Osteocyte (in vitro differentiated cells): ENCODE measurements around the gene FRMD1. TPM values are rescaled to one million over a fixed set of nuclear protein-coding genes. Genes with fewer than 3 reads are reported as not detected.

Experiments
- DNase-seq: peaks from one replicate; pipeline ENCODE4 v3.0.0; 2021; ENCODE audit warnings: mixed read lengths; ENCODE audit not compliant: unreplicated experiment; ENCODE audit errors: extremely low spot score
- H3K27ac Mint-ChIP-seq: one replicate; pipeline ENCODE4 v1.8.0; 2021; ENCODE audit warnings: mild to moderate bottlenecking, mixed read lengths; ENCODE audit not compliant: unreplicated experiment
- H3K27me3 Mint-ChIP-seq: one replicate; pipeline ENCODE4 v1.8.0; 2021; ENCODE audit warnings: mixed read lengths; ENCODE audit not compliant: unreplicated experiment
- H3K36me3 Mint-ChIP-seq: one replicate; pipeline ENCODE4 v1.8.0; 2021; ENCODE audit warnings: mixed read lengths; ENCODE audit not compliant: unreplicated experiment
- H3K4me1 Mint-ChIP-seq: one replicate; pipeline ENCODE4 v1.8.0; 2021; ENCODE audit warnings: mixed read lengths; ENCODE audit not compliant: unreplicated experiment
- H3K4me3 Mint-ChIP-seq: one replicate; pipeline ENCODE4 v1.8.0; 2021; ENCODE audit warnings: mild to moderate bottlenecking, moderate library complexity, mixed read lengths; ENCODE audit not compliant: unreplicated experiment
- H3K9me3 Mint-ChIP-seq: one replicate; pipeline ENCODE4 v1.8.0; 2021; ENCODE audit warnings: mixed read lengths; ENCODE audit not compliant: unreplicated experiment
- total RNA-seq: library from RNA; stranded (reverse); gene quantifications from 2 replicates; pipeline ENCODE4 v1.2.1, GENCODE V29; 2021
- TF ChIP-seq, protein P1 (sequence below): fragments of 200-600 bp; sonication (generic); IDR thresholded peaks from 2 replicates; pipeline ENCODE4 v1.5.0; 2021; ENCODE audit warnings: antibody characterized with exemption, mild to moderate bottlenecking, moderate library complexity

FRMD1 gene
- total RNA-seq, 1 donor from 2014 or later = 0.05 TPM

DNA sequence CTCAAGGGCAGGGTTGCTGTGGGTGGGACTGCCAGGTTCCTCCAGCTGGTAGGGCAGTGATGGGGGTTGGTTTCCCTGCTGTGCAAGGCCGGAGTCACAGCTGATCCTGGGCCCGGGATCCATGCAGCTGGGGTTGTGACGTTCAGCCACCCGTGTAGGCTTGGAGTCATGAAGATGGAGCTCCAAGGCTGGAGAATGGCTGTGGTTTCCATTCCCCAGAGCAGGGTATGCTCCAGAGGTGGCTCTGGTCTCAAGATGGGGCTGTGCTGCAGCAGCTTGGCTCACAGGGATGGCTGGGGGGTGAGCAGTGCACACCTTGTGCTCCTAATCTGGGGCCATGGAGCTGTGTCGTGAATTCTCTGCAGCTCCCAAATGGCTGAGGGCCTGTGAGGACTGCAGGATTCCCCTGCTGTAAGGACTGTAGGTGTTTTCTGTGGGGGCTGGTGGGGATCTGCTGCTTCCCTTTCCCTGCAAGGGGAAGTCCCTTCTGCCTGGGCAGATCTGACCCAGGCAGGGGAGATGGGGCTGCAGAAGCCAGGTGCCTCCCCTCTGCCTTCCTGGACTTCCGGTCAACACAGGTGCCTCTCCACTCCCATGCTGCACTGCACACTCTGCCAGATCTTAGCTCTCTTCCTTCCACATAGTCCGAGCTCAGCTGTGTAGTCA lies 65.6 kb downstream of the FRMD1 start:
- DNase-seq = peak; percentile 42
- H3K36me3 Mint-ChIP-seq = peaks cover 3% of the 10 kb centered on the region
- H3K27ac Mint-ChIP-seq = no peak overlapping the region
- peaks cover 12% of the 10 kb centered on the region for H3K4me1 Mint-ChIP-seq
- no peaks in the 10 kb centered on the region for H3K27me3 Mint-ChIP-seq
- TF ChIP-seq, protein P1, sequence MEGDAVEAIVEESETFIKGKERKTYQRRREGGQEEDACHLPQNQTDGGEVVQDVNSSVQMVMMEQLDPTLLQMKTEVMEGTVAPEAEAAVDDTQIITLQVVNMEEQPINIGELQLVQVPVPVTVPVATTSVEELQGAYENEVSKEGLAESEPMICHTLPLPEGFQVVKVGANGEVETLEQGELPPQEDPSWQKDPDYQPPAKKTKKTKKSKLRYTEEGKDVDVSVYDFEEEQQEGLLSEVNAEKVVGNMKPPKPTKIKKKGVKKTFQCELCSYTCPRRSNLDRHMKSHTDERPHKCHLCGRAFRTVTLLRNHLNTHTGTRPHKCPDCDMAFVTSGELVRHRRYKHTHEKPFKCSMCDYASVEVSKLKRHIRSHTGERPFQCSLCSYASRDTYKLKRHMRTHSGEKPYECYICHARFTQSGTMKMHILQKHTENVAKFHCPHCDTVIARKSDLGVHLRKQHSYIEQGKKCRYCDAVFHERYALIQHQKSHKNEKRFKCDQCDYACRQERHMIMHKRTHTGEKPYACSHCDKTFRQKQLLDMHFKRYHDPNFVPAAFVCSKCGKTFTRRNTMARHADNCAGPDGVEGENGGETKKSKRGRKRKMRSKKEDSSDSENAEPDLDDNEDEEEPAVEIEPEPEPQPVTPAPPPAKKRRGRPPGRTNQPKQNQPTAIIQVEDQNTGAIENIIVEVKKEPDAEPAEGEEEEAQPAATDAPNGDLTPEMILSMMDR = no peak
- peaks cover 40% of the 10 kb centered on the region for H3K9me3 Mint-ChIP-seq
- no peak overlapping the region for H3K4me3 Mint-ChIP-seq

DNA sequence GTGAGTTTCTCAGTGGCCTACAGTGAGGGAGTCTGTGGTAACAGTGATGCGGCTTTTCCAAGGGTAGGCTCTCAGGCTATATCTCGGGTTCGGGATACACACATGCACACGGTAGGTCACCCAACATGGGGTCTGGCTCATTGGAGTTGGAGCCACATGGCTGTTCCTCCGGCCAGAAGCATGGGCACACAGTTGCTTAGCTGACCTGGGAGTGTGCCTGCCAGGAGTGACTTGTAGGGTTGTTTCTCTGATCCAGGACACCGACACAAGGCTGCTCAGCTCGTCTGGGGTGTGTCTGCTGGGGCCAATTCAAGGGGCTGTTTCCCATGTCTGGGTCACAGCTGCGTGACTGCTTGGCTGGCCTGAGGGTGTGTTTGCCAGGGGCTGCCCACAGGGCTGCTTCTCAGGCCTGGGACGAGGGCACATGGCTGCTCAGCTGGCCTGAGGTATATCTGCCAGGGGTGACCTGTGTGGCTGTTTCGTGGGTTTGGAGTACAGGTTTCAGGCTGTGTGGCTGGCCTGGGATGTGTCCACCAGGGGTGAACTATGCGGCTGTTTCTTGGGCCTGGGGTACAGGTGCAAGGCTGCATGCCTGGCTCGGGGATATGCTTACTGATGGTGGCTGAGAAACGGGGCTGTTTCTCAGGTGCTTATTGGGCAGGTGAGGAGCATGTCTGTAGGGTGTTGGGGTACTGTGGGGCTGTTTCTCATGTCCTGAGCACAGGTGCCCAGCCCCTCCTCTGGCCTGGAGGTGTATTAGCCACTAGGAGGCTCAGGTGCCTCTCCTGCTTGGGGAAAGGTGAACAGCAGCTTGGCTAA lies 66.4 kb downstream of the FRMD1 start:
- peaks cover 14% of the 10 kb centered on the region for H3K4me1 Mint-ChIP-seq
- no peak overlapping the region for H3K27ac Mint-ChIP-seq
- no peaks in the 10 kb centered on the region for H3K27me3 Mint-ChIP-seq
- peaks cover 44% of the 10 kb centered on the region for H3K9me3 Mint-ChIP-seq
- TF ChIP-seq, protein P1 = no peak
- peaks cover 5% of the 10 kb centered on the region for H3K36me3 Mint-ChIP-seq
- peak; percentile 72 for DNase-seq
- H3K4me3 Mint-ChIP-seq = no peak overlapping the region

DNA sequence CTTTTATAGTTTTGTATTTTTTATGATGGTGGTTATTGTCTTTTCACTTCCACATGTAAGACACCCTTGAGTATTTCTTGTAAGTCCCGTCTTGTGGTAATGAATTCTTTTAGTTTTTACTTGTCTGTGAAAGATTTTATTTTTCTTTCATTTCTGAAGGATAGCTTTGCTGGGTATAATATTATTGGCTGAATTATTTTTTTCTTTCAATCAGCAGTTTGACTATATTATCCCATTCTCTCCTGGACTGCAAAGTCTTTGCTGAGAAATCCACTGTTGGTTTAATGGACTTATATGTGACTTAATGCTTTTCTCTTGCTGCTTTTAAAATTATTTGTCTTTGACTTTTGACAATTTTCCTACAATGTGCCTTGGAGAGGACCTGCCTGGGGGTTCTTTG lies 67.7 kb downstream of the FRMD1 start:
- Mint-ChIP-seq H3K27me3 (no peaks in the 10 kb centered on the region), H3K9me3 (peaks cover 44% of the 10 kb centered on the region), H3K27ac (no peak overlapping the region), H3K4me3 (no peak overlapping the region), H3K4me1 (peaks cover 16% of the 10 kb centered on the region), H3K36me3 (peaks cover 5% of the 10 kb centered on the region)
- DNase-seq = no peak
- TF ChIP-seq, protein P1 = no peak

DNA sequence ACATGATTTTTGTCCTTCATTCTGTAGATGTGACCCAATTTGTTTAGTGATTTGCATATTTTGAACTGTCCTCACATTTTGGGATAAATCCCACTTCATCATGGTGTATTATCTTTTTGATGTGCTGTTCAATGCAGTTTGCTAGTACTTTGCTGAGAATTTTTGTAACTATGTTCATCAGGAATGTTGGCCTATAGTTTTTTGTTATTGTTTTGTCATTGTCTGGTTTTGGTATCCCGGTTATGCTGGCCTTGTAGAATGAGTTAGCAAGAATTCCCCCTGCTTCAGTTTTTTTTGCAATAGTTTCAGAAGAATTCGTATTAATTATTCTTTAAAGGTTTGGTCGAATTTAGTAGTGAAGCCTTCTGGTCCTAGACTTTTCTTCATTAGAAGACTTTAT lies 69.7 kb downstream of the FRMD1 start:
- peaks cover 15% of the 10 kb centered on the region for H3K4me1 Mint-ChIP-seq
- no peak overlapping the region for H3K27ac Mint-ChIP-seq
- H3K27me3 Mint-ChIP-seq = no peaks in the 10 kb centered on the region
- TF ChIP-seq, protein P1 = no peak
- peaks cover 5% of the 10 kb centered on the region for H3K36me3 Mint-ChIP-seq
- H3K9me3 Mint-ChIP-seq = peaks cover 36% of the 10 kb centered on the region
- no peak overlapping the region for H3K4me3 Mint-ChIP-seq
- DNase-seq = no peak
